Measurements from ENCODE around the gene MYBL2.
"Not testable (repeated sequence)": the region's sequence is repeated elsewhere in the genome, so short reads cannot be mapped to it uniquely, and the experiment has no call there.

MYBL2 gene

GRCh38 chr20:43750774-43751166, 83.9 kb downstream of the MYBL2 start:
- H3K27ac Mint-ChIP-seq, result peak overlapping the region; percentile 98
- H3K27me3 Mint-ChIP-seq, result no peaks in the 10 kb centered on the region
- H3K4me3 Mint-ChIP-seq, result peak overlapping the region; percentile 65
- H3K9me3 Mint-ChIP-seq, result no peaks in the 10 kb centered on the region
- peaks cover 42% of the 10 kb centered on the region for H3K4me1 Mint-ChIP-seq
- no peaks in the 10 kb centered on the region for H3K36me3 Mint-ChIP-seq

- Mint-ChIP-seq H3K4me3 (peak overlapping the region; percentile 65), H3K27me3 (no peaks in the 10 kb centered on the region), H3K9me3 (no peaks in the 10 kb centered on the region), H3K4me1 (peaks cover 38% of the 10 kb centered on the region), H3K36me3 (no peaks in the 10 kb centered on the region), H3K27ac (peak overlapping the region; percentile 98)
Observed at GRCh38 chr20:43751167-43752050, 84.5 kb downstream of the MYBL2 start.

GRCh38 chr20:43752051-43752360, 85.1 kb downstream of the MYBL2 start:
- peak overlapping the region; percentile 98 for H3K27ac Mint-ChIP-seq
- no peaks in the 10 kb centered on the region for H3K27me3 Mint-ChIP-seq
- no peaks in the 10 kb centered on the region for H3K36me3 Mint-ChIP-seq
- H3K4me3 Mint-ChIP-seq, result peak overlapping the region; percentile 3
- no peaks in the 10 kb centered on the region for H3K9me3 Mint-ChIP-seq
- peaks cover 35% of the 10 kb centered on the region for H3K4me1 Mint-ChIP-seq

GRCh38 chr20:43752561-43753301, 85.8 kb downstream of the MYBL2 start:
- Mint-ChIP-seq H3K36me3 (no peaks in the 10 kb centered on the region), H3K27ac (peak overlapping the region; percentile 98), H3K27me3 (no peaks in the 10 kb centered on the region), H3K9me3 (no peaks in the 10 kb centered on the region), H3K4me3 (no peak overlapping the region), H3K4me1 (peaks cover 35% of the 10 kb centered on the region)

- Mint-ChIP-seq H3K36me3 (no peaks in the 10 kb centered on the region), H3K27ac (peak overlapping the region; percentile 67), H3K4me1 (peaks cover 25% of the 10 kb centered on the region), H3K27me3 (no peaks in the 10 kb centered on the region), H3K4me3 (no peak overlapping the region), H3K9me3 (no peaks in the 10 kb centered on the region)
Observed at GRCh38 chr20:43755390-43755789, 88.5 kb downstream of the MYBL2 start.

GRCh38 chr20:43755851-43756250, 88.9 kb downstream of the MYBL2 start:
- Mint-ChIP-seq H3K4me3 (no peak overlapping the region), H3K36me3 (no peaks in the 10 kb centered on the region), H3K9me3 (no peaks in the 10 kb centered on the region), H3K27ac (peak overlapping the region; percentile 67), H3K27me3 (no peaks in the 10 kb centered on the region), H3K4me1 (peaks cover 21% of the 10 kb centered on the region)

GRCh38 chr20:43757888-43758287, 91.0 kb downstream of the MYBL2 start:
- H3K27ac Mint-ChIP-seq, H3K36me3 Mint-ChIP-seq, H3K4me3 Mint-ChIP-seq, H3K9me3 Mint-ChIP-seq, H3K27me3 Mint-ChIP-seq, H3K4me1 Mint-ChIP-seq: not testable (repeated sequence)

GRCh38 chr20:43761386-43762340, 94.7 kb downstream of the MYBL2 start:
- no peaks in the 10 kb centered on the region for H3K9me3 Mint-ChIP-seq
- H3K36me3 Mint-ChIP-seq, result no peaks in the 10 kb centered on the region
- H3K4me3 Mint-ChIP-seq, result no peak overlapping the region
- H3K4me1 Mint-ChIP-seq, result no peaks in the 10 kb centered on the region
- no peak overlapping the region for H3K27ac Mint-ChIP-seq
- no peaks in the 10 kb centered on the region for H3K27me3 Mint-ChIP-seq

- no peak overlapping the region for H3K4me3 Mint-ChIP-seq
- no peak overlapping the region for H3K27ac Mint-ChIP-seq
- H3K4me1 Mint-ChIP-seq, result no peaks in the 10 kb centered on the region
- H3K9me3 Mint-ChIP-seq, result no peaks in the 10 kb centered on the region
- H3K27me3 Mint-ChIP-seq, result no peaks in the 10 kb centered on the region
- H3K36me3 Mint-ChIP-seq, result no peaks in the 10 kb centered on the region
Observed at GRCh38 chr20:43762911-43763310, 96.0 kb downstream of the MYBL2 start.

- H3K4me3 Mint-ChIP-seq, result no peak overlapping the region
- no peaks in the 10 kb centered on the region for H3K4me1 Mint-ChIP-seq
- H3K27me3 Mint-ChIP-seq, result peaks cover 2% of the 10 kb centered on the region
- no peaks in the 10 kb centered on the region for H3K9me3 Mint-ChIP-seq
- peak overlapping the region; percentile 56 for H3K27ac Mint-ChIP-seq
- no peaks in the 10 kb centered on the region for H3K36me3 Mint-ChIP-seq
Observed at GRCh38 chr20:43765916-43766315, 99.0 kb downstream of the MYBL2 start.
